GM19324 (cell line): ENCODE results near the gene ATP4A.
A peak's percentile ranks its signal among the peaks of the same experiment; 100 is the strongest.
"Not testable (repeated sequence)": the region's sequence is repeated elsewhere in the genome, so short reads cannot be mapped to it uniquely, and the experiment has no call there.

Source experiments
- ATAC-seq: cut with Tn5 transposase; IDR thresholded peaks from one replicate; pipeline ENCODE4 v1.9.1; 2021; ENCODE audit warnings: mild to moderate bottlenecking, moderate library complexity; ENCODE audit not compliant: unreplicated experiment, low FRiP score

The ATP4A gene

DNA sequence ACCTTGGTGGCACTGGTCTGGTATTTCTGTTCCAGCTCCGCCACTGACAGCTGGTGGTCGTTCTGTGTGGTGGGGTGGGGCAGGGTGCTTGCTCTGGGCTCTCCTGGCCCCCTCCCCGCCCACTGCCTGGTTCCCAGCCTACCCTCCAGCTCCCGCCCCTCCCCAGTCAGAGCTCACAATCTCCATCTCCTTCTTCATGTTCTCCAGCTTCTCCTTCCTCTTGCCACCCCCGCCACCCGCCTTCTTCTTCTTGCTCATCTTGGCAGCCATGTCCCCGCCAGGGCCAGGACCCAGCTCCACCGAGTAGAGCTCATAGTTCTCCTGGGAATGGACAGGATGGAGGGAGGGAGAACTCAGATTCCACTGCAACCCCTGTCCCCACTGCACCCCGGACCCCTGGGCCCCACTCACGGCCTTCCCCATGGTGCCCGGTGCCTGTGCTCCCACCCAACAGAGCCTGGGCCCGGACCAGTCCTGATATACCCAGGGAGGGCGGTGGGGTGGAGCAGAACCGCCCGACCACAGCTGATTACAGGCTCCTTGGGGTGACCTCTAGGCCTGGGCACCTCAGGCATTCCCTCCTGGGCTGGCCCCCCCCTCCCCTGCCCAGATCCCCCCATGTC, at the start of gene ATP4A:
Gene ATP4A, minus strand, starts transcription at position 452 of the 623 bp plus-strand sequence. Its CDS starts 29 bp downstream, at position 423.
- no peak for ATAC-seq

DNA sequence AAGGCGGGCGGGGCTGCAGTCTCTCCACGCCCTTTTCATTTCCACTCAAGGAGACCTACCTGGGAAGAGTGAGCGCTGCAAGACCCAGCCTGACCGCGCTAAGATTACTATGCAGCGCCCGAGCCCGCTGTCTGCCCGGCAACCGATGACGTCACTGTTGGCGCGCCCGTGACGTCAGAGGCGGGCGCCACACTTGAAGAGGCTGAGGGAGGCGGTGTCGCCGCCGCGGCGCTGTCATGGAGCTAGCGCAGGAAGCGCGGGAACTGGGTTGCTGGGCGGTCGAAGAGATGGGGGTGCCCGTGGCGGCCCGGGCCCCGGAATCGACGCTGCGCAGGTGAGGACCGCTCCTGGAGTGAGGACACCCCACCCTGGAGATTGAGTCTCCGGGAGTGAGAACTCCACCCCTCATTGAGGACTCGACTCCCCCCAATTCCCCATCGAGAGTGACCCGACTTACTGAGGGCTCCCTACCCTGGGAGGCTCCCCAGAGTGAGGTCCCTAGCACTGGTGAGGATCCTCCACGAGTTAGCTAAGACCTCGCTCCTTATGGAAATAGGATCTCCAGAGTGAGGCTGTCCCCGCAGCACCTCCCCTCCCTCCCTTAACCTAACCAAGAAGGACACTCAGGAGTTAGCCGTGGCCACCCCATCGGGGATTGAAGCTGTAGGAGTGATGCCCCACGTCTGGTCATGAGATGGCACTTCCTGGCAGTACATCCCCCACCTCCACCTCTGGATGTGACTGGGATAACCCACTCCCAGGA, 49.3 kb upstream of the ATP4A start, which contains the start of gene HAUS5:
Gene HAUS5, plus strand, starts transcription at position 177 of the 763 bp plus-strand sequence. Its CDS starts 60 bp downstream, at position 237.
- peak; percentile 88 for ATAC-seq

DNA sequence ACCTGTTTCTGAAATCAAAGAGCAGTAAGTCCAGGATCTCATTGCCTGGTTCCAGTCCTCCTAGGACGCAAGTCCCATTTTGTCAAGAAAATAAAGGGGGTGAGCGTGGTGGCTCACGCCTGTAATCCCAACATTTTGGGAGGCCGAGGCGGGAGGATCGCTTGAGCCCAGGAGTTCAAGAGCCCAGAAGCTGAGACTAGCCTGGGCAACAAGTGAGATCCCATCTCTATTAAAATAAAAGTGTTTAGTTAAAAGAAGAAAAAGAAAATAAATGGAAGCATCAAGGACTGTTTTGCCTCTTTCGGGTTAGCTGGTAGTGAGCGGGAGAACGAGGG, 48.7 kb upstream of the ATP4A start:
- ATAC-seq: no peak

DNA sequence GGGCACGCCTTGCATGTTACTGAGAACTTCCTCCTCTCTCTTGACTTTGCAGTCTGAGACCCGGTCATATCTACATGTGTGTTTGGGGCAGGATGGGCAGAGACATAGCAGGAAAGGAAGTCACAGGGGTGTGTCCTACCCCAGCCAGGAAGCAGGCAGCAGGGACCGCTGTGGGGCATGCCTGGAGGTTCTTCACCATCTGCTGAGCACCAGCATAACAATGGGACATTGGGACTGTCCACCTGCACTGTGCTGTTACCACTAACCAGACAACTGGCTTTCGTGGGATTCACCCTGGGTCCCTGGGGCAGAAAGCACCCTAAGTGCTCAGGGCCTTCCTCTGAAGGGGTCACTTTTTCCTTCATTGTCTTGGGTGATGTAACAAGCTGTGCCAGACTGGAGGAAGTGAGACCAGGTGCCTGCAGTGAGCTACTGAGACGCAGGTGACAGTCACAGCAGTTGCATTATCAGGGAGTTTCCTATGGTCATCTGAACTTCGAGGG, 46.4 kb upstream of the ATP4A start:
- no peak for ATAC-seq

DNA sequence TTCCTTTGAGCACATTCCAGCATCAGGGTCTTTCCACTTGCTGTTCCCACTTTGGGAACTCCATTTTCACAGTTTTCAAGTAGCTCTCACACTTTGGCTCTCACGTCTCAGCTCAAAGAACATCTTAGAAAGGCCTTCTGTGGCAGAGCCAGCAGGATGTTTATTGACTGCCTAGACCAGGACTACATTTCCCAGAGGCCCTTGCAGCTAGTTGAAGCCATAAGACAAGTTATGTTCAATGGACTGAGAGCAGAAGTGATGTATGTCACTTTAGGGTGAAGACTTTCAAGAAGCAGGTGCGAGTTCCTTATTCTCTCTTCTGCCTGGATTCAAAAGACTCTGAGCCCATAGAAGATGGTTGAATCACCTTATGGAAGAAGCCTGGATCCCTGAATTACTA, 44.8 kb upstream of the ATP4A start:
- no peak for ATAC-seq

DNA sequence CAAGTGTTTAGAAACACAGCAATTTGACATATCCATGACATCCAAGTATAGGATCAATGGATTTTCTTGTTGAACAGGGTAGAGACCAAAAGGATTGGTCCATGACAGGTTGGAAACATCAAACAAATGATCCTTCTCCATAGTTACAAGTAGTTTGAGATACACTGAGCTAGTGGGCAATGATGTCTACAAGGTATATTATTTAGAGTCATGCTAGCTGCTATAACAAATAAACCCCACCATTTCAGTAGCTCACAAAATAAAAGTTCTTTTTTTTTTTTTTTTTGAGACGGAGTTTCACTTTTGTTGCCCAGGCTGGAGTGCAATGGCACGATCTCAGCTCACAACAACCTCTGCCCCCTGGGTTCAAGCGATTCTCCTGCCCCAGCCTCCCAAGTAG, 44.2 kb upstream of the ATP4A start:
- ATAC-seq: no peak

DNA sequence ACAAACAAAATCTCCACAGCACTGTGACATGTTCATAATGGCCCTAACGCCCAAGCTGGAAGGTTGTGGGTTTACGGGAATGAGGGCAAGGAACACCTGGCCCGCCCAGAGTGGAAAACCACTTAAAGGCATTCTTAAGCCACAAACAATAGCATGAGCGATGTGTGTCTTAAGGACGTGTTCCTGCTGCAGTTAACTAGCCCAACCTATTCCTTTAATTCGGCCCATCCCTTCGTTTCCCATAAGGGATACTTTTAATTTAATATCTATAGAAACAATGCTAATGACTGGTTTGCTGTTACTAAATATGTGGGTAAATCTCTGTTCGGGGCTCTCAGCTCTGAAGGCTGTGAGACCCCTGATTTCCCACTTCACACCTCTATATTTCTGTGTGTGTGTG, 43.7 kb upstream of the ATP4A start:
- not testable (repeated sequence) for ATAC-seq

DNA sequence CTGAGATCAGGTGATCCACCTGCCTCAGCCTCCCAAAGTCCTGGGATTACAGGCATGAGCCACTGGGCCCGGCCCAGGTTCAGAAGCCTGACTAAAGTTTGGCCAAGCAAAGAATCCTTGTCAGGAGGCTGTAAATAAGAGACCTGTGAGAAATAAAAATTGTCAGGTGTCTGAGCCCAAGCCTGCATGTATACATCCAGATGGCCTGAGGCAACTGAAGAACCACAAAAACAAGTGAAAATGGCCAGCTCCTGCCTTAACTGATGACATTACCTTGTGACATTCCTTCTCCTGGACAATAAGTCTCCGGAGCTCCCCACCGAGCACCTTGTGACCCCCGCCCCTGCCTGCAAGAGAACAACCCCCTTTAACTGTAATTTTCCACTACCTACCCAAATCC, 41.0 kb upstream of the ATP4A start:
- not testable (repeated sequence) for ATAC-seq

DNA sequence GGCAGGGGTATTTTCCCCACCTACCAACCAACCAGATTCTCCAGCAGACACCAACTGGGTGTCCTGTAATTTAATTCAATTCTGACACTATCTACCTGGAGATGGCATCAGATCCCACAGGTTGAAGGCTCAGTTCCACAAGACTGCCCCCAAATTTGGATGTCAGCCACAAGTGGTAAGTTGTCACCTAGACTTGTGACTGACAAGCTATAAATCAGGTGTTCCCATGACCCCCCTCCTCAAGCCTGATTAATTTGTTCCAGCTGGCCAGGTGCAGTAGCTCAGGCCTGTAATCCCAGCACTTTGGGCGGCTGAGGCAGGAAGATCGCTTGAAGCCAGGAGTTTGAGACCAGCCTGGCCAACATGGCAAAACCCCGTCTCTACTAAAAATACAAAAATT, 38.5 kb upstream of the ATP4A start:
- no peak for ATAC-seq

DNA sequence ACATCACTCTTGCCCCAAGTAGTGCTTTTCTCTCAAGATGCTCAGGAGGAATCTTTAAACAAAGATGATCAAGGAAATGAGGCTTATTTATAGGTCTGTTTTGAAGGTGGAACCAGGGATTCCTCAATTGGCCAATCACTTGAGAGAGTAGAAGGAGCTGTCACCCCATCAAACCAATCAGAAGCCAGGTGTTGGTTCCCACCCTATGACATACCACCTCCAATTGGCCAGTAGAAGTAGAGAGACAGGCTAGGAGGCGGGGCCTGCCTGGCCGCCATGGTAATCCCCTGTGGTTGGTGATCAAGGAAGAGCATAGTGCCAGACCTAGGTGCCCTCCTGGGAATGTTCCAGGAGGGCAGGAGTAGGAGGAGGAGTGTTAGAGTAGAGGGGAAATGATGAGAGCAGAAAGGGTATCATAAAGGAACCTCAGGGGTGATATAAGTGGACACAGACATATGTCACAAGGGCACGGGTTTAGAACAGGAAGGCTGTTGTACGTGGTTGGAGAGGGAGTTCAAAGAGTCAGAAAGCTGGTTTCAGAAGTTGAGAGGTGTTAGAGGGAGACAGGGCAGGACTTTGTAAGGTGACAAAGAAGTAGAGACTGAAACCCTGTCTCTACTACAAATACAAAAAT, 33.0 kb upstream of the ATP4A start:
- ATAC-seq: no peak

DNA sequence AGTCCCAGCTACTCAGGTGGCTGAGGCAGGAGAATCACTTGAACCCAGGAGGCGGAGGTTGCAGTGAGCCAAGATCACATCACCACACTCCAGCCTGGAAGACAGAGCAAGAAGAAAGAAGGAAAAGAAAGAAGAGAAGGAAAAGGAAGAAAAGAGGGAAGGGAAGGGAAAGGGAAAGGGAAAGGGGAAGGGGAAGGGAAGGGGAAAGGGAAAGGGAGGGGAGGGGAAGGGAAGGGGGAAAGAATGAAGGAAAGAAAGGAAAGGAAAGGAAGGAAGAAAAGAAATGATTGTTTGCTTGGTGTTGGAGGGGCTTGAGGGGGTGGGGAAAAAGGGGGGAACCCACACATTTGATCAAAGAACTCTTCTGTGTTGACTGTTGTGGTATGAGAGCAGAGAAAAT, 32.5 kb upstream of the ATP4A start:
- no peak for ATAC-seq

DNA sequence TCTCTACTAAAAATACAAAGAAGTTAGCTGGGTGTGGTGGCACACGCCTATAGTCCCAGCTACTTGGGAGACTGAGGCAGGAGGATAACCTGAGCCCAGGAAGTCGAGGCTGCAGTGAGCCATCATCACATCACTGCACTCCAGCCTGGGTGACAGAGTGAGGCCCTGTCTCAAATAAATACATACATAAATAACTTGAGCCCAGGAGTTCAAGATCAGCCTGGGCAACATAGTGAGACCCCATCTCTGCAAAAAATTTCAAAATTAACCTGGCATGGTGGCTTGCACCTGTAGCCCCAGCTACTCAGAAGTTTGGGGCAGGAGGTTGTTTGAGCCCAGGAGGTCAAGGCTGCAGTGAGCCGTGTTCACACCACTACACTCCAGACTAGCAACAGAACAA, 31.6 kb upstream of the ATP4A start:
- ATAC-seq: not testable (repeated sequence)

DNA sequence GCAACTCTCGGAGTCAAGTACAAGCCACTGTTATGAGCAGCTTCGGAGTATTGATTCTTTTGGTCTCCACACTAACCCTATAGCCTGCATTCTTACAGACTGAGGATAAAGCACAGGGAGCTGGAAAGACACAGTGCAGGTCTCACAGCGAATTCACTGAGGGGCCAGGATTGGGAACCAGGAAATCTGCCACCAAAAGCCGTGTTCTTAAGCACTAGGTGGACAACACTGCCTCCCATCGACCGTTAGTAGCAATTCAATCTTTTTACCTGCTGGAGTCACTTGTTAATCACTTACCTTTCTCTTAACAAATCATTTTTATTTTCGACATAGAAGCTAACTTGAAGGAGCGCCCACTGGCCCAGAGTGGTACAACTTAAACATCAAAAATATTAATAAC, 28.8 kb upstream of the ATP4A start:
- no peak for ATAC-seq

DNA sequence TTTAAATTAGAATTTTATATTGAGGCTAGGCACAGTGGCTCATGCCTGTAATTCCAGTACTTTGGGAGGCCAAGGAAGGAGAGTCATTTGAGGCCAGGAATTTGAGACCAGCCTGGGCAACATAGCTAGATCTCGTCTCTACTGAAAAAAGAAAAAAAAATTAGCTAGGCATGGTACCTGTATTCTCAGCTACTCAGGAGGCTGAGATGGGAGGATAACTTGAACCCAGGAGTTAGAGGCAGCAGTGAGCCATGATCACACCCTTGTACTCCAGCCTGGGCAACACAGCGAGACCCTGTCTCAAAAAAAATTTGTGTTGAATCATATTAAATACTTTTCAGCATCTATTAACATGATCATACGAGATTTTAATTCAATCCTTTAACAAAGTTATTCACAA, 27.4 kb upstream of the ATP4A start:
- ATAC-seq: no peak

DNA sequence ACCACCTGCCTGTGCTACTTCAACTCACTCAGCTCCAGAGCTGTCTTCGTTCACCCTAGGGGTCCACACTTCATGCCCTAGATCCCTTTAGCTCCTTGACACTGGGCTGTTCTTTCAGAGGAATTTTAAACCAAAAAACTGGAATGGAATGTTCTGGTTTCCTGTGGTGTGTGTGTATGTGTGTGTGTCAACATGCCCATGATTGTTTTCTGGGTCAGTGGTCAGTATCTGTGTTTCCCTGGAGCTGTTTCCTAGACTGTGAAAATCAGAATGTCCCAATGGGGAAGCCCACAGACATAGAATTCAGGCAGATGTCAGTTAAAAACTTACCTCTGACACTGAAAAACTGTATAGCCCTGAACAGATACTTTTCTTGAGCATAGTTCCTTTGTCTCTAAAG, 23.9 kb upstream of the ATP4A start:
- no peak for ATAC-seq

DNA sequence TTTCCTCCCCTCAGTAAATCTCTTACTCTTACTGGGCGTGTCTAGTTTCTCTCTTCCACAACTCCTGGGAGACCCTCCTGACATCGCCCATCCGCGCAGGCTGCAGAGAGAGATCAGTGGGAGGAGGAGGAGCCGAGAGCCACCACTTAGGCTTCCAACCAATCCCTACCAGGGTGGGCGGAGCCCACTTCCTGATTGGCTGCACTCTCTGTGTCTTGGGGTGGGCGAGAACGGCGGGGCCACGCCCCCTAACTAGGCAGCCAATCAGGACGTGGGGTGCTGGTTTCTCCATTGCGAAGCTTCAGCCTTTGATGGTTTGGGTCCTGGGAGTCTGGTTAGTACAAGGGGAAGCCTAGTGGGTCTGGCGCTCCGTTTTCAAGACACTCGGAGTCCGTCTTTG, 22.4 kb upstream of the ATP4A start, which contains the start of gene PMIS2:
Gene PMIS2, plus strand, starts transcription at position 326 of the 400 bp plus-strand sequence. CDS start 87 bp downstream, outside the sequence.
- ATAC-seq: no peak

DNA sequence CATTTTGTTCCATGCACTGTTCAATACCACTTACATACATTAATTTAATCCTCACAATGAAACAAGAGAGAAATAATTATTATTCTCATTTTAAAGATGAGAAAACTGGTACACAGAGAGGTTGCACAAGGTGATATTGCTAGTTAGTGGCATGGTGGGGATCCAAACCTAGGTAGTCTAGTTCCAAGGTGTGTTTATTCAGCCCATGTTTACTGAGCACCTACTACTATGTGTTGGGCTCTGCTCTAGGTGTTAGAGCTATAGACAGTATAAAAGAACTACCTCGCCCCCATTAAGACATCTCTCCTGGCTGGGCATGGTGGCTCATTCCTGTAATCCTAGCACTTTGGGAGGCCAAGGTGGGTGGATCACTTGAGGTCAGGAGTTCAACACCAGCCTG, 19.3 kb upstream of the ATP4A start:
- ATAC-seq: no peak

DNA sequence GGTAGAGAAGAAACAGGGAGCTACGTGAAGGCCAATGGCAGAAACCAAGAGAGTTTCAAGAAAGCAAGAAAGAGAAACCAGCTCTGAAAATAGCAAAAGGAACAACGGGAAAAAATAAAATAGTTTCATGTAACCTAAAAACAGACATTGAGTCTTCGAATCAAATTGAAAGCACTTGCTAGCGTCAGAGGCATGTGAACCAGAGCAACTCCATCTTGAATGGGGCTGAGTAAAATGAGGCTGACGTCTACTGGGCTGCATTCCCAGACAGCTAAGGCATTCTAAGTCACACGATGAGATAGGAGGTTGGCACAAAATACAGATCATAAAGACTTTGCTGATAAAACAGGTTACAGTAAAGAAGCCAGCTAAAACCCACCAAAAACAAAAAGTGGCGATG, 15.2 kb upstream of the ATP4A start:
- ATAC-seq: no peak

DNA sequence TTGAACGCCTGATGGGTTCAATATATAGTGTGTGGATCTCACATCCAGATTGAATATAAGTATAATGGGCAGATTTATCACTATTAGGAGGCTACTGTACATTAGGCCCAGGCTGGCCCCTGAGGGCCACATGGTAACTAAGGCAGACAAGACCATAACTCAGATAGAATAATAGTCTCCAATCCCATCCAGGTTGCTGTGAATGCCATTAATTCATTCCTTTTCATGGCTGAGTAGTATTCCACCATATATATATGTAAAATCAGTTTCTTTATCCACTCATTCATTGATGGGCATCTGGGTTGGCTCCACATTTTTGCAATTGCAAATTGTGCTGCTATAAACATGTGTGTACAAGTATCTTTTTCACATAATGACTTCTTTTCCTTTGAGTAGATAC, 14.5 kb upstream of the ATP4A start:
- ATAC-seq: no peak

DNA sequence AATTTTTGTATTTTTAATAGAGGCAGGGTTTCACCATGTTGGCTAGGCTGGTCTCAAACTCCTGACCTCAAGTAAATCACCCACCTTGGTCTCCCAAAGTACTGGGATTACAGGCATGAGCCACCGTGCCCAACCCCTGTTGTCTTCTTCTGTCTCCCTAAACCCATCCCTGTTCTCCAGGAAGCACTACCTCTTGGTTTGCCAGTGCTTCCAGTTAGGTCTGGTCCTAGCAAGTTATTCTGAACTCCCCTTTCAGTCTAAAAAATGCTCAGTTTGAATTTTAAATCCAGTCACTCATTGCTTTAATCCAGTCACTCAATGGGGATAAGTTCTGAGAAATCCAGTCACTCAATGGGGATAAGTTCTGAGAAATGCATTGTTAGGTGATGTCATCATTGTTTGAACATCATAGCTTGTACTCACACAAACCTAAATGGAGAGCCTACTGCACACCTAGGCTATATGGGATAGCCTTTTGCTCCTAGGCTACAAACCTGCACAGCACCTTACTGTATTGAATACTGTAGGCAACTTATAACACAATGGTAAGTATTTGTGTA, 8.0 kb upstream of the ATP4A start:
- no peak for ATAC-seq

DNA sequence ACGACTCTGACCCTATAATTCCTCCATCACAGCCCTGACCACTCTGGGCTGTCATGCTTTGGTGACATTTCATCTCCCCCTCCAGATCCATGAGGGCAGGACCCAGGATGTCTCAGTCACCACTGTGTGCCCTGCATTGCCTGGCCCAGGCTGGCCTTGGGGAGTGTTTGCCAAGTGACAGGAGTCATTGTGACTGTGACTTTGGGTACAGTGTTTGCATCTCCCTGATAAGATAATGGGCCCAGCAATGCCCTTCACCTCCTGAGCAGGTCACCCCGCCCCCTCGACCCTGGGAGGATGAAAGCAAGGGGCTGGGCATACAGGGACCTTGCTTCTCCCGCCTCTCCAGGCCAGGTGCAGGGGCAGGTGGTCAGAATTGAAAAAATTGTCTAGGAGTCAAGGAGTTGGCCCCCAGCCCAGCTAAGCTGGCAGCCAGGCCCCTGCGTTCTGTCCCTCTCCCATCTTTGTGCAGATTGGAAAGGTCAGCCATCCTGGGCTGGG, 5.9 kb upstream of the ATP4A start:
- no peak for ATAC-seq
